ENCODE data around the gene STARD9. TPM values are rescaled to one million over a fixed set of nuclear protein-coding genes. Genes with fewer than 3 reads are reported as not detected.

Gene STARD9
- total and polyA plus RNA-seq, 2 of the 13 experiments (the other 11 are each of a cell fraction or from before 2014, with no cell fraction given) = 5.3 to 7.5 TPM

GRCh38 chr15:42591238-42591934 lies 16.0 kb downstream of the STARD9 start (continued):
- no peak for TF ChIP-seq ZFY (CRISPR knock-in tag; IDR thresholded peaks at IDR 0.05)
- 0 out of 2 replicates have a peak, but pooled peaks have one; percentile 49 for TF ChIP-seq FOXC1 (CRISPR knock-in tag; IDR thresholded peaks at IDR 0.05; ENCODE audit: borderline replicate concordance)
- TF ChIP-seq HOXA5 (CRISPR knock-in tag; IDR thresholded peaks at IDR 0.05) = no peak
- TF ChIP-seq JUND (CRISPR knock-in tag; IDR thresholded peaks at IDR 0.05) = no peak
- no peak for TF ChIP-seq ZNF629 (CRISPR knock-in tag; conservative IDR thresholded peaks at IDR 0.05)
- no peak for TF ChIP-seq FOSL1 (CRISPR knock-in tag; IDR thresholded peaks at IDR 0.05; ENCODE audit: borderline replicate concordance)
- no peak for TF ChIP-seq ZNF720 (CRISPR knock-in tag; IDR thresholded peaks at IDR 0.05)
- no peak for TF ChIP-seq STAT6 (CRISPR knock-in tag; IDR thresholded peaks at IDR 0.05; ENCODE audit: borderline replicate concordance)
- TF ChIP-seq TOE1 (CRISPR knock-in tag; IDR thresholded peaks at IDR 0.05) = no peak
- TF ChIP-seq RXRB (CRISPR knock-in tag; IDR thresholded peaks at IDR 0.05; ENCODE audit: borderline replicate concordance) = no peak
- TF ChIP-seq AFF4 (CRISPR knock-in tag; IDR thresholded peaks at IDR 0.05) = no peak
- TF ChIP-seq, protein P1, sequence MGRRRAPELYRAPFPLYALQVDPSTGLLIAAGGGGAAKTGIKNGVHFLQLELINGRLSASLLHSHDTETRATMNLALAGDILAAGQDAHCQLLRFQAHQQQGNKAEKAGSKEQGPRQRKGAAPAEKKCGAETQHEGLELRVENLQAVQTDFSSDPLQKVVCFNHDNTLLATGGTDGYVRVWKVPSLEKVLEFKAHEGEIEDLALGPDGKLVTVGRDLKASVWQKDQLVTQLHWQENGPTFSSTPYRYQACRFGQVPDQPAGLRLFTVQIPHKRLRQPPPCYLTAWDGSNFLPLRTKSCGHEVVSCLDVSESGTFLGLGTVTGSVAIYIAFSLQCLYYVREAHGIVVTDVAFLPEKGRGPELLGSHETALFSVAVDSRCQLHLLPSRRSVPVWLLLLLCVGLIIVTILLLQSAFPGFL (CRISPR knock-in tag; IDR thresholded peaks at IDR 0.05) = no peak
- TF ChIP-seq AGO2 (optimal IDR thresholded peaks at IDR 0.05; ENCODE audit: low read depth, low read length) = no peak
- no peak for TF ChIP-seq SRY (CRISPR knock-in tag; IDR thresholded peaks at IDR 0.05)
- TF ChIP-seq ZNF607 (CRISPR knock-in tag; IDR thresholded peaks at IDR 0.05; ENCODE audit: borderline replicate concordance) = no peak
- TF ChIP-seq PHF21A (CRISPR knock-in tag; IDR thresholded peaks at IDR 0.05) = peak; percentile 75
- TF ChIP-seq BORCS8-MEF2B (CRISPR knock-in tag; IDR thresholded peaks at IDR 0.05) = no peak
- peak; percentile 44; the same call in 1 of the 2 replicates for TF ChIP-seq ELF4 (CRISPR knock-in tag; IDR thresholded peaks at IDR 0.05; ENCODE audit: borderline replicate concordance)
- no peak for TF ChIP-seq SCMH1 (CRISPR knock-in tag; IDR thresholded peaks at IDR 0.05; ENCODE audit: borderline replicate concordance)
- TF ChIP-seq ADNP (CRISPR knock-in tag; IDR thresholded peaks at IDR 0.05) = 0 out of 2 replicates have a peak, but pooled peaks have one; percentile 38
- no peak for TF ChIP-seq ZNF782 (CRISPR knock-in tag; IDR thresholded peaks at IDR 0.05; ENCODE audit: borderline replicate concordance)
- no peak for TF ChIP-seq DMAP1 (CRISPR knock-in tag; IDR thresholded peaks at IDR 0.05)
- no peak for TF ChIP-seq ZNF768 (CRISPR knock-in tag; IDR thresholded peaks at IDR 0.05)
- peak; percentile 38; the same call in 1 of the 2 replicates for TF ChIP-seq ELF1 (CRISPR knock-in tag; IDR thresholded peaks at IDR 0.05)
- TF ChIP-seq ZNF326 (CRISPR knock-in tag; IDR thresholded peaks at IDR 0.05; ENCODE audit: borderline replicate concordance) = no peak
